HG03103 (cell line): ENCODE measurements around the gene ZNF138.
"Not testable (repeated sequence)": the region's sequence is repeated elsewhere in the genome, so short reads cannot be mapped to it uniquely, and the experiment has no call there.

Experiments used
- ATAC-seq: cut with Tn5 transposase; IDR thresholded peaks from one replicate; pipeline ENCODE4 v1.9.1; 2021; ENCODE audit warnings: low read depth; ENCODE audit not compliant: unreplicated experiment

The ZNF138 gene

DNA sequence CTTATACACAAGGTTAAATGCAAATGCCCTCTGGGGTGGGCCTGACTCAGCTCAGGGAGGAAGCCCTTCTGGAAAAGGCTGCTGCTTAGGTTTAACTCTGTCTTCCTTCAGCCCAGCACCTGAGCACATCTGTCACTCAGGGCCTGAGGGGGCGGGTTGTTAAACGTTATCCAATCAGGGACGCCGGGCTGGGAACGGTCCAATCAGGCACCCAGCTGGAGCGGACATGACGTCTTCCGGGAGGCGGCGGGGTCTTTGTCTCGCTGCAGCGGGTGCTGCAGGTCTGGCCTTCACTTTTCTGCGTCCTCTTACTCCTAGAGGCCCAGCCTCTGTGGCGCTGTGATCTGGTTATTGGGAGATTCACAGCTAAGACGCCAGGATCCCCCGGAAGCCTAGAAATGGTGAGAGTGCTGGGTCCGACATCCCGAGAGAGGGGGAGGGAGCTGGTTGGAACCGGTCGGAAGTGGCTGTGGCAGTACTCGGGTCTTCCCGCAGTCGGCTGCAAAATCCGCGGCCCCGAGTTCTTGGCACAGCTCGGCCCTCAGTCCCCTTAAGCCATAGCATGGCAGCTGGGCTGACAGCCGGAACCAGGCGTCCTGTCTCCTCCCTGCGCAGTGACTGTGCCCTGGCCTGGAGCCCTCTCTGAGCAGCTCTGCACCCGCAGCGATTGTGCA lies at the start of gene ZNF138:
ZNF138 (plus strand) TSS at position 258 of the 674 bp plus-strand sequence; CDS start at position 399, 141 bp downstream.
- peak; percentile 100 for ATAC-seq

DNA sequence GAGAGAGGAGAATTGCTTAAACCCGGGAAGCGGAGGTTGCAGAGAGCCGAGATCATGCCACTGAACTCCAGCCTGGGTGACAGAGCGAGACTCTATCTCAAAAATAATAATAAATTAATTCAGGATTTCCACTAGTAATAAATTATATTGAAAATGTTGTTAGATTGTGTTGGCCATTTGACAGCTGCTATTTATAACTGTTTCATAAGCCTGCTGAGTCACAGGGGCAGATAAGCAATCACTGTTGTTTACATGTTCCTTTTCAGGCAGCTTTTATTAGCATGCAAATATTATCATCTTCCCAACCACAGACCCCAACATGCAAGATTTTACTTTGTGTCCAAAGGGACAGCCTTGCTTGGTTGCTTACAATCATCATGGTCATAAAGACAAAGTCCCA lies 49.5 kb upstream of the ZNF138 start:
- ATAC-seq, result no peak

DNA sequence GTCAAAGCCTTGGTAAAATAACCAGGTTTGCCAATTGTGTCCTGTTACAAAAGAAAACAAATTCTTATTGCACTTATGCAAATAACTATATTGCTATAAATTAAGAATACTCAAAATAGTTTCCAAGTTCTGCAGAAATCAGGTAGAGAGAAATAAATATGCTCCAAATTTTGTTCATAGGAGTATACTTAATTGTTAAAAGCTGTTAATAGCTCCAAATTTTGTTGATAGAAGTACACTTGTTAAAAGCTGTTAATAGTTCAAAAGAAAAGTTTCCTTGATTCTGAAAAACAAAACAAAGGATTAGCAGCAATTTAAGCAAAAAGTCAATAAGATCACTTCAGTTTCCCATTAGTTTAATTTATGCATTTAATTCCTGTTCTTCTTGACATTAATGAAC lies 46.4 kb upstream of the ZNF138 start:
- ATAC-seq, result no peak

DNA sequence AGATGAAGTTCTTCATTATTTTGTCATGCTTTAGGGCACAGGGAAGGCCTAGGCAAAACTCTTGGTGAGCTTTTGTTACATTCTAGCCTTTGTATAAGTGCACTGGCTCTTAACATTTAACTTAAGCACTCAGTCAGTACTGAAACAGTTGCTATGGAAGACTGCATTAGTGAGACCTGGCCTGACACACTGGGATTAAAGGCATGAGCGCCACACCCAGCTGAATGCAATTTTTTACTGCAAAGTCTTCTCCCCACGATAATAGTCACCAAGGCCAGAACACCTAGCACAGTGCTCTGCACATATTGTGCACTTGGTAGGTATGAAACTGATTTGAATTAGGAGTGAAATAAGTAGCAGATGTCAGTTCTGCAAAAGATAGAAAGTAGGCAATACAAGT lies 41.2 kb upstream of the ZNF138 start:
- ATAC-seq, result no peak

DNA sequence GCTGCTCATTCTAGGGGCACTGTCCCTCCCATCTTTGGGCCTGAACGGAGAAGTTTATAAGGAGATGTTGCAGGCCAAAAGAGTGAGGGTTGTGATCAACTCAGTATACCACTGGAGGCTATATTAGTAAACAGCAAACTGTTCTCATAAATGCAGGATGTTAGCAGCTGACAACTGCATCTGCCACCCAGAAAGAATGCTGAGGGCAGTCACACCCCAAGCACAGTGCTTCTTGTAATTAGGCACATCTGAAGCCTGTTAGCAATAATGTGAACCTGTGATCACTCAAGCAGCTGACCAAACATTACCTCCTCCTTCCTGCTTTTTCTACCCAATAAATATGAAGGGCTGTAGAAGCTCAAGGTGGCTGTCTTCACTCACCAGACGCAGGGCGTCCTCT lies 38.4 kb upstream of the ZNF138 start:
- ATAC-seq, result no peak

DNA sequence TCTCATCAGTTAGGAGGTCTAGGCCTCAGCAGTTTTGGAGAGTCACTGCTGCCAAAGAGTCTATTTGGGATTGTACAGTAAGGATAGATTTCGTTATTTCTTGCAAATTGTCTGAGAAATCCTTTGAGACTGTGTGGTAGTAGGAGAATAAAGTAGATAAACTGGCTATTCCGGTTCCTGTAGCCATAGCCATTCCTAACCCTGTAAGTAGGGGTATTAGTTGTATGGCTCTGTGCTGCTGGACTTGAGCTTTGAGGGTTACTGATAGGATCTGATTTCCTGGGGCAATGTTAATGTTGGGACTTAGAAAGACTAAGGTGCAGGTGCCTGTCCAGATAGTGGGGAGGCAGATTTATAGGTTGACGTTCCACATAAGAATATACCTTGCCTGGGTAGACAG lies 36.1 kb upstream of the ZNF138 start:
- ATAC-seq, result no peak

DNA sequence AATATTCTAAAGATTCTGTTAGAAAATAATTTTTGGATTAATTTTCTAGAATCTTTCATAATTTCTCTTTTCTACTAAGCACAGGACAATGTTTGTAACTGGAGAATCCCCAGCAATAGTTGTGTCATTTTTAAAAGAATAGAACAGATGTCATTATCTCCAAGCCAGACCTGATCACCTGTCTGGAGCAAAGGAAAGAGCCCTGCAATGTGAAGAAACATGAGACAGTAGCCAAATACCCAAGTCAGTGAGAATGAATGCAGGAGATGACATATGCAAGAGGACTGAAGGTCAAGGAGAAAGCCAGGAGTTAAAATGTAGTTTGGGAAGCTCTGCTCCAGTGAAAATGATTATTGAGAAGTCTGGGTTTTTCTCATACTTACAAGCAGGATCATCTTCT lies 25.4 kb upstream of the ZNF138 start:
- ATAC-seq, result no peak

DNA sequence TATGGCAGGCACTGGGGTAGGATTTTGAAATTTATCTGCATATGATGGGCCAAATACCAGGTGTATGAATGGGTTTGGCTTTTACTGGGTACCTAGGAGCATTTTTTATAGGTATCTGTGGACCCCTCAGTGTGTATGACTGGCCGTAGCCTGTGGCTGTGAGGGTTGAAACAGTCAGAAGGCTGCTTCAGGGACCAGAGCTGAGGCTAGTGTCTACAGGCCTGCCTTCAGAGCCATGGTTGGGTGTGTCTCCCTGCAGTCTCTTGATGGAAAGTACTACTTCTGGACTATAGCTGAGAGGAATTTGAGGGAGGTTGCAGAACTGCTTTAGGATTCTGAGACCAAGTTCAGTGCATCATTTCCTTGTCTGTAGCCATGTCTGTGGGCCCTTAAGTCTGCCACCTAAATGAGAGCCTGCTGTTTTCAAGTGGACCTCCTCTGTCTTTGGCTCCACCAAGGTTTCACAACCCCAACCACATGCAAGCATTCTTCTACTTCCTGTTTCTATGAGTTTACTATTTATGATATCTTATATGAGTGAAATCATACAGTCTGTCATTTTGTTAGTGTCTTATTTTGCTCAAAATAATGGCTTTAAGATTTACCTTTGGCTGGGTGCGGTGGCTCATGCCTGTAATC lies 19.9 kb upstream of the ZNF138 start:
- ATAC-seq, result no peak

DNA sequence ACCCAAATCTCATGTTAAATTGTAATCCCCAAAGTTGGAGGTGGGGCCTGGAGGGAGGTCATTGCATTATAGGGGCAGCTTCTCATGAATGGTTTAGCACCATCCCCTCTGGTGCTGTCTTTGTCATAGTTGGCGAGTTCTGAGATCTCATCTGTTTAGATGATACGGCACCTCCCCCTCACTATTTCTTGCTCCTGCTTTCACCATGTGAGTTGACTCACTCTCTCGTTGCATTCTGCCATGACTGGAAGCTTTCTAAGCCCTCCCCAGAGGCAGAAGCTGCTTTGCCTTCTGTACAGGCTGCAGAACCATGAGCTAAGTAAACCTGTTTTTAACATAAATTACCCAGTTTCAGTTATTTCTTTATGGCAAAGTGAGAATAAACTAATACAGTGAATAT lies 18.9 kb upstream of the ZNF138 start:
- no peak for ATAC-seq

DNA sequence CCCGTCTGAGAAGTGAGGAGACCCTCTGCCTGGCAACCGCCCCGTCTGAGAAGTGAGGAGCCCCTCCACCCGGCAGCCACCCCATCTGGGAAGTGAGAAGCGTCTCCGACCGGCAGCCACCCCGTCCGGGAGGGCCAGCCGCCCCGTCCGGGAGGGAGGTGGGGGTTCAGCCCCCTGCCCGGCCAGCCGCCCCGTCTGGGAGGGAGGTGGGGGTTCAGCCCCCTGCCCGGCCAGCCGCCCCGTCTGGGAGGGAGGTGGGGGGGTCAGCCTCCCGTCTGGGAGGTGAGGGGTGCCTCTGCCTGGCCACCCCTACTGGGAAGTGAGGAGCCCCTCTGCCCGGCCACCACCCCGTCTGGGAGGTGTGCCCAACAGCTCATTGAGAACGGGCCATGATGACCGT lies 9.4 kb upstream of the ZNF138 start:
- ATAC-seq, result not testable (repeated sequence)

DNA sequence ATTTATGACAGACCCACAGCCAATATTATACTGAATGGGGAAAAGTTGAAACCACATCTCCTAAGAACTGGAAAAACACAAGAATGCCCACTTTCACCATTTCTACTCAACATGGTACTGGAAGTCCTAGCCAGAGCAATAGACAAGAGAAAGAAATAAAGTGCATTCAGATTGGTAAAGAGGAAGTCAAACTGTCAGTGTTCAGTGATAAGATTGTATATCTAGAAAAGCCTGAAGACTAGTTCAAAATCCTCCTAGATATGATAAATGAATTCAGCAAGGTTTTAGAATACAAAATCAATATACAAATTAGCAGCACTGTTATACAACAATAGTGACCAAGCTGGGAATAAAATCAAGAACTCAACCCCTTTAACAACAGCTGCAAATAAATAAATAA lies 6.9 kb upstream of the ZNF138 start:
- no peak for ATAC-seq

DNA sequence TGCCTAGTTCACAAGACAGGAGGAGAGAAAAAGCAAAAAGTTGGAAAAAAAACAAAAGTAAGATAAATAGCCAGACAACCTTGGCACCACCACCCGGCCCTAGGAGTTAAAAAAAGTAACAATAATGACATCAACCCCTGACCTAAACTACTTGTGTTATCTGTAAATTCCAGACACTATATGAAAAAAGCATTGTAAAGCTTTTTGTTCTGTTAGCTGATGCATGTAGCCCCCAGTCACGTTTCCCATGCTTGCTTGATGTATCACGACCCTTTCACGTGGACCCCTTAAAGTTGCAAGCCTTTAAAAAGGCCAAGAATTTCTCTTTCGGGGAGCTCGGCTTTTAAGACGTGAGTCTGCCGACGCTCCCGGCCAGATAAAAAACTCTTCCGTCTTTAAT lies 5.0 kb upstream of the ZNF138 start:
- ATAC-seq, result not testable (repeated sequence)

DNA sequence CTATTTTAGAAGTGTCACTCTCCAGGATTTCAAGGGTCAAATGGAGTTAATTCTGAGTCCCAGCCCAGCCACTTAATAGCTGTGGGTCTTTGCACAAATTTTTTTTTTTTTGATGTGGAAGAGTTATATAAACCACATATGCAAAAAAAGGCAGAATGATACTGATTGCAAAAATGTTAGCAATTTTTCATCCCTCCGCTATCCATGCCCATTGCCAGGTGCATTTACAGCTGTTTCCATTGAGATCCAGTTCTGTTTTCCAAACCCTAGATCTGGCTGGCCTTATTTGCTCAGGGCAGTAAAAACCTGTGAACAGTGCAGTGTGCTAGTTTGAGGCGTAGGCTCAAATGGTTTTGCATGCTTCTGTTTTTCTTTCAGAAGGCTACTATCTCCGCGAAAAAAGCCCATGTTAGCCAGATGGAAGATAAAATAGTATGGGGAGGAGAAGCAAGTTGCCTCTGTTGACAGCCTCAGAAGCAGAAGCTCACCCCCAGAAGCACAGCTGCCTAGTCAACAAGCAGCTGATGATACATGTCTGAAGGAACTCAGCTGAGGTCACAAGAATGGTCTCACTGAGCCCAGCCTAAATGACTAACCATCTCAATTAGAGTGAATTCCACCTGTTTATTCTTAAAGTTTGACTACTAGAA lies 997 bp upstream of the ZNF138 start:
- ATAC-seq, result no peak

DNA sequence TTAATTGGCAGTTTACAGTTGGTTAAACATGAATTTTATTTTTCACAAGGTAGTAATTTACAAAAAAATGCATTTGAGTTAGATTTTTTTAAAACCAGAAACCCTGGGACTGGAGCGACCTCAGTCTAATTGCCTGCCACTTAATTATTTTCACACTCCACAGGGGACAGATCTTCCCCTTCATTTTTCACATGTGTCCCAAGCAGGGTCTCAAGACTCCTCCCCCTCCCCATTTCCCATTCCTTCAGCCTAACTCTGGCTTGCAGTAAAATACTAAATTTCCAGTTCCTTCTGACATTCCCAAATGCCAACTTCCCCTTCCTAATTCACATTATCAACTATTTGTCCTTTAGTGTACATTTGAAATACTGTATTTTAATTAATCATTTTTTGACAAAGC lies 948 bp downstream of the ZNF138 start:
- ATAC-seq, result no peak

DNA sequence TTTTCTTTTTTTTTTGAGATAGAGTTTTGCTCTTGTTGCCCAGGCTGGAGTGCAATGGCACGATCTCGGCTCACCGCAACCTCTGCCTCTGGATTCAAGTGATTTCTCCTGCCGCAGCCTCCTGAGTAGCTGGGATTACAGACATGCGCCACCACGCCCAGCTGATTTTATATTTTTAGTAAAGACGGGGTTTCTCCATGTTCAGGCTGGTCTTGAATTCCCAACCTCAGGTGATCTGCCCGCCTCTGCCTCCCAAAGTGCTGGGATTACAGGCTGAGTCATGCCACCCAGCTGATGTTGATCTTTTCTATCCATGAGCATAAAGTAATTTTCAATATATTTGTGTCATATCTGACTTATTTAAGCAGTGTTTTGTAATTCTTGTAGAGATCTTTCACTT lies 4.9 kb downstream of the ZNF138 start:
- not testable (repeated sequence) for ATAC-seq

DNA sequence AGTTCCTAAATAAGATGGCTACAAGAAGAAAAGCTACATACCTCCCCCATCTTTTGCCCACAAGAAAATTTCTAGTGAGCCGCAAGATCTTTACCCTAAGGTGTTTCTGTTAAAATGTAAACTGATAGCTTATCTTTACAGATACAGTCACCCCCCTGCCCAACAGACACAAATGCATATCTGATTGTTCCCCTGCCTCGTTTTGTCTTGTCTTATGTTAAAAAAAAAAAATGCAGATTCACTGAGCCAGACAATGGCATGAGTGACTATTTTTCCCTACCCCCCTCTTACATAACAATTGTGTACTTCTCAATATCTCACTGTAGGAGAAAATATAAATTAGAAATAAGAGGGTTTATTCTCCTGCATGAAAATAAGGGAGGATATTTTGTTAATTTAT lies 8.5 kb downstream of the ZNF138 start:
- ATAC-seq, result no peak

DNA sequence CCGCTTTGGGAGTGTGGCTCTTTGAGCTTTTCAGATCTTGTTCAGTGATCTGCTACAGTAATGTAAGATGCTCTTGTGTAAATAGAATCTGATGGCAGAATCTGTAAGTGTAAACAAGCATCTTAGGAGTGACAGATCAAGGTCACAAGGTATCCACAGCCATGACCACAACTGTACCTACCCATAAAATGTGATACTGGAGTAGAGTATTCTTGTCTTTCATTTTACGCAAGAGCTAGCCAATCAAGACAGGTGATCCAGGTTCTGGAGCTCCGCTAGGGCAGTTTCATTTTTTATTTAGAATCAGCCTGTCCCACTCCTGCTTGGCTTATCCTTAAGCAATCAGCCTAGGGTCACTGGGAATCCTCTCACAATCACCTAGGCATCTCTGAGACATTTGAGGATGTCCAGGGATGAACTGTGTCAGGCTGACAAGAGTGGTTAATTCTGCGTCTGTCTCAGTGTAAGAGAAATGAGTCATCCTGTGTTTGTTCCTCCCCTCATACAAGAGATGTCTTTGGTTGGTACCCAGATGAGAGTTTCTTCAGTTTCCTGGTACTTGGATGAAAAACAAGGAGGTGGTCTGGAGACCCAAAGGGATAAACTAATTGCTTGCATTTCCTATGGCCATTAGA lies 13.6 kb downstream of the ZNF138 start:
- no peak for ATAC-seq

DNA sequence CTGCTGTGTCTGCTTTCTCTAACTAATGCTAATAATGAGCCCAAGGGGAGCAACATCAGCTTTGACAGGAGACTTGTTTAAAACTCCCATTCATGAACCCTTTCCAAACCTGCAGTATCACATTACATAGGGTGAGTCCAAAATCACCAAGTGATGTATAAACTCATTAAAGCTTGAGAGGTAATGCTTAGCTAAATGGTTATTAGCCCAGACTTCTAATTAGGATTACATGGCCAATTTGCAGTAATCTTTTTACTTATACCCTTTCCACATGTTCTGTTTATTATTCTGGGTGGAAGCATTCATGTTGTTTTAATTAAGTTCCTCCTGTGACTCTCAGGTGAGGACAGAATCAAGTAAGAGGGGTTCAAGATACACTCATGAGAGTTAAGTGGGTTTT lies 17.5 kb downstream of the ZNF138 start:
- ATAC-seq, result no peak

DNA sequence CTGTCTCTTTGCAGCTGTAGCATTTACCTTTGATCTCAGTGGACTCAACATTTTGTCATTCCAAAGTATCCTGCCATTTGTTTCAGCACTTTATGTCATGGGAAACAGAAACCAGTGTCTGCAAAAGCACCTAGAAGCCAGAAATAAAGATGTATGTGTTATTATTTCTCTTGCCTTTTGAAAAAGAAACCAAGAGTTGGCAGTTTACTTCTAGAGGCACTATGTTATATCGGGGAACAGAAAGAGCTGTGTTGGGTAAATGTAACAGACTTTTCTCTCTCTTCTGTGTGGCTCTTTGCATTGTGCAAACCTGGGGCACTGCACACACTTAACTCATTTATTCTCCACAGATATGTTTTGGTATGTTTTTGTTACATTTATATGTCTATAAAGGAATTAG lies 36.7 kb downstream of the ZNF138 start:
- ATAC-seq, result no peak

DNA sequence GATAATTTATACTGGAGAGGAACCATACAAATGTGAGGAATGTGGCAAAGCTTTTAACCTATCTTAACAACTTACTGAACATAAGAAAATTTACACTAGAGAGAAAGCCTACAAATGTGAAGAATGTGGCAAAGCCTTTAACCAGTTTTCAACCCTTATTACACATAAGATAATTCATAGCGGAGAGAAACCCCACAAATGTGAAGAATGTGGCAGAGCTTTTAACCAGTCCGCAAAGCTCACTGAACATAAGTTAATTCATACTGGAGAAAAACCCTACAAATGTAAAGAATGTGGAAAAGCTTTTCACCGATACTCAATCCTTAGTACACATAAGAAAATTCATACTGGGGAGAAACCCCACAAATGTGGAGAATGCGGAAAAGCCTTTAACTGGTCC lies 37.9 kb downstream of the ZNF138 start:
- ATAC-seq, result no peak

DNA sequence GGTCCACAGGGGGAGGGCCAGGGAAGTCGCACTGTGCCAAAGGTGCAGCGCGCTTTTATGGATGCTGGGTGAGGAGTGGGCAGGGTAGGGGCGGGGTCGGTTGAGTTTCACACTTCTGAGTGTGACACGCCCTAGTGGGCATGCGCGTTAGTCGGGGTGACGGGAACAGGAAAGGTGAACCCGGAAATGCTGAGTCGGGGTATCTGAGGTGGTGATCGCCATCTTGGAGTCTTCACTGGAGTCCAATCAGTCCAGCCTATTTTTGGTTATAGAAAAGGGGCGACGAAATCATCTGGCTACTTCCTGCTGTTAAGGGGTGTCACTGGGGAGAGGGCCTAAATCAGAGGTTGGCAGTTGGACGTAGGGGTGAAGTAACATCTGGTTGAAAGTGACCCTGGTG lies 40.8 kb downstream of the ZNF138 start:
- ATAC-seq, result no peak

DNA sequence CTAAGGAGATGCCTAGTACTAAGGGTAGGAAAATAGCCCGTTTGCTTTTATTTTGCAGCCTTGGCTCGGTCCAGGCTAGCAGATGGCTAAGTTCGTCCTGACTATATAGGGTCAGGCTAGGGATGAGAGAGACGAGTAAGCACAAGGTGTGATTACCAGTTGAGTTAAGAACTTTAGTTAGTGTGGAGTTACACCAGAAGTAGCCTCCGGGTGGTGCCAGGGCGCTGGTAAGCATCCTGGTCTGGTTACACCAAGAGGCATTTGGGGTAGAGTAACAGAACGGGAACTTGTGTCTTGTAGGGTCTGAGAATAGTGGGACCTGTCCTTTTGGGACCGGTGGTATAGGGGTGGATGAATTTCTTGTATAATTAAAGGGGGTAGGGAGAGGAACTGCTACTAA lies 41.6 kb downstream of the ZNF138 start:
- not testable (repeated sequence) for ATAC-seq
